CD14-positive monocyte (primary cell): ENCODE data around the gene TMEM252. TPM values are rescaled to one million over a fixed set of nuclear protein-coding genes. Genes with fewer than 3 reads are reported as not detected.

ENCODE experiments used
- DNase-seq, 3 donors: peaks; one replicate each; pipeline ENCODE4 v3.0.0-alpha.2; 2011 to 2022
- H2AFZ ChIP-seq: 2 replicates; pipeline ENCODE4 v1.6.0; 2012; ENCODE audit warnings: mild to moderate bottlenecking, low read depth, low read length, inconsistent platforms; ENCODE audit not compliant: insufficient read depth, poor library complexity, severe bottlenecking
- H3K27ac ChIP-seq, 2 donors: 1 replicate in 1 of 2; 2 replicates in 1 of 2; pipeline ENCODE4 v1.5.1; 2012 to 2013; ENCODE audit warnings: low read length in 2 of 2, control low read depth in 1 of 2, inconsistent platforms in 1 of 2, low read depth in 1 of 2, mild to moderate bottlenecking in 1 of 2
- H3K27me3 ChIP-seq, 2 donors: one replicate each; pipeline versions ENCODE4 v1.6.0 to v1.6.1; 2011 to 2013; ENCODE audit warnings: low read length in 2 of 2; ENCODE audit not compliant: control insufficient read depth in 2 of 2, insufficient read depth in 2 of 2
- H3K36me3 ChIP-seq, 2 donors: replicated peaks in 1 of 2; 1 replicate in 1 of 2; 2 replicates in 1 of 2; pipeline versions ENCODE4 v1.5.1 to v1.6.1; 2012 to 2013; ENCODE audit warnings: low read length in 2 of 2, control low read depth in 1 of 2, inconsistent platforms in 1 of 2, mild to moderate bottlenecking in 1 of 2; ENCODE audit not compliant: insufficient read depth in 2 of 2, control insufficient read depth in 1 of 2
- H3K4me1 ChIP-seq, 2 donors: 1 replicate in 1 of 2; 2 replicates in 1 of 2; pipeline versions ENCODE4 v1.5.1 to v1.6.1; 2012 to 2013; ENCODE audit warnings: low read length in 2 of 2, control low read depth in 1 of 2, inconsistent platforms in 1 of 2, mild to moderate bottlenecking in 1 of 2, moderate library complexity in 1 of 2; ENCODE audit not compliant: insufficient read depth in 2 of 2, control insufficient read depth in 1 of 2
- H3K4me2 ChIP-seq: replicated peaks from 2 replicates; pipeline ENCODE3; 2012; ENCODE audit warnings: low read length, moderate library complexity, mild to moderate bottlenecking; ENCODE audit not compliant: poor library complexity, severe bottlenecking; ENCODE audit errors: extremely low read depth
- H3K4me3 ChIP-seq, 3 experiments: fragments of 200-600 bp in 1 of 3; sonication (generic) in 1 of 3; replicated peaks in 1 of 3; 1 replicate in 2 of 3; 2 replicates in 1 of 3; pipeline ENCODE4 v1.5.1; 2011 to 2013; ENCODE audit warnings: low read length in 3 of 3, mild to moderate bottlenecking in 3 of 3, control low read depth in 2 of 3, low read depth in 2 of 3, inconsistent platforms in 1 of 3, moderate library complexity in 1 of 3
- H3K79me2 ChIP-seq: 2 replicates; pipeline ENCODE4 v1.6.0; 2012; ENCODE audit warnings: mild to moderate bottlenecking, control low read depth, inconsistent platforms, low read length, moderate library complexity; ENCODE audit not compliant: insufficient read depth
- H3K9ac ChIP-seq: 2 replicates; pipeline ENCODE4 v1.6.0; 2017; ENCODE audit warnings: low read length, mild to moderate bottlenecking; ENCODE audit not compliant: insufficient read depth, poor library complexity, severe bottlenecking
- H3K9me3 ChIP-seq, 2 donors: replicated peaks in 1 of 2; 1 replicate in 1 of 2; 2 replicates in 1 of 2; pipeline versions ENCODE4 v1.5.1 to v1.6.1; 2012 to 2013; ENCODE audit warnings: low read length in 2 of 2, control low read depth in 1 of 2; ENCODE audit not compliant: control insufficient read depth in 1 of 2, insufficient read depth in 1 of 2
- H4K20me1 ChIP-seq: 2 replicates; pipeline ENCODE4 v1.6.0; 2012; ENCODE audit warnings: mild to moderate bottlenecking, low read length, control low read depth, moderate library complexity; ENCODE audit not compliant: insufficient read depth
- H3K27ac Mint-ChIP-seq, 7 donors: one replicate each; pipeline ENCODE4 v1.8.0; 2020; ENCODE audit warnings: mild to moderate bottlenecking in 7 of 7, mixed read lengths in 7 of 7, moderate library complexity in 6 of 7, inconsistent platforms in 2 of 7
- H3K27me3 Mint-ChIP-seq, 3 donors: one replicate each; pipeline ENCODE4 v1.8.0; 2021 to 2022; ENCODE audit warnings: low read depth in 3 of 3, mild to moderate bottlenecking in 3 of 3, mixed read lengths in 3 of 3, moderate library complexity in 3 of 3, inconsistent platforms in 1 of 3
- H3K36me3 Mint-ChIP-seq, 2 donors: one replicate each; pipeline ENCODE4 v1.8.0; 2020; ENCODE audit warnings: mixed read lengths in 2 of 2, inconsistent platforms in 1 of 2, mild to moderate bottlenecking in 1 of 2
- H3K4me1 Mint-ChIP-seq: one replicate; pipeline ENCODE4 v1.8.0; 2020; ENCODE audit warnings: mild to moderate bottlenecking, mixed read lengths
- H3K4me3 Mint-ChIP-seq, 2 donors: one replicate each; pipeline ENCODE4 v1.8.0; 2020; ENCODE audit warnings: mild to moderate bottlenecking in 2 of 2, mixed read lengths in 2 of 2, moderate library complexity in 1 of 2
- H3K9me3 Mint-ChIP-seq, 7 donors: one replicate each; pipeline ENCODE4 v1.8.0; 2020 to 2022; ENCODE audit warnings: mixed read lengths in 7 of 7, mild to moderate bottlenecking in 6 of 7, moderate library complexity in 6 of 7, inconsistent platforms in 2 of 7
- CTCF ChIP-seq: fragments of 200-600 bp; IDR thresholded peaks from one replicate; pipeline ENCODE4 v1.8.0; 2022; ENCODE audit warnings: antibody characterized with exemption, mild to moderate bottlenecking
- WGBS: methylation state at CpG from one replicate; pipeline ENCODE4 v1.1.5; 2013; ENCODE audit warnings: missing lambda C conversion rate; ENCODE audit not compliant: insufficient coverage; 5-methylcytosine and 5-hydroxymethylcytosine counted together
- intact Hi-C, 2 donors: fragments of 100-400 bp; cut with micrococcal nuclease; formaldehyde crosslinking; loops; one replicate each; pipeline versions ENCODE4 v1.15.0 to v1.15.1; 2023
- polyA plus RNA-seq, 3 donors: library from polyadenylated mRNA; depleted of rRNA in 1 of 3; unstranded in 2 of 3; stranded (reverse) in 1 of 3; fragments of 300-500 nt in 2 of 3; fragments of >200 nt in 1 of 3; fragmentation: Illumina TruSeq in 2 of 3; gene quantifications; 1 replicate in 2 of 3; 2 replicates in 1 of 3; pipeline ENCODE4 v1.2.3, GENCODE V29; 2012 to 2021

The TMEM252 gene
- polyA plus RNA-seq, 3 donors = not detected

GRCh38 chr9:68577774-68578591 is 37.3 kb upstream of the TMEM252 start:
- Histone ChIP-seq H3K9me3 (no peaks in the 10 kb centered on the region), H3K27ac (no peak overlapping the region), H3K79me2 (no peaks in the 10 kb centered on the region), H3K27me3 (no peaks in the 10 kb centered on the region), H3K36me3 (no peaks in the 10 kb centered on the region), H3K4me2 (no peak overlapping the region), H3K4me3 (no peak overlapping the region), H4K20me1 (no peaks in the 10 kb centered on the region), H3K4me1 (peaks cover 14 to 21% of the 10 kb centered on the region in 2 donors), H3K9ac (no peak overlapping the region), H2AFZ (no peak overlapping the region)
- 80% methylated on average over 1 of the region's 7 CpGs for WGBS
- intact Hi-C loops = loop anchor here (10.0 kb wide), 2 partner anchors 53 to 223 kb away; partner anchors contain the start of gene PGM5 (in 1 of the 2)
- Mint-ChIP-seq H3K27ac (peak overlapping the region in 3 of 7 donors; percentile 2 to 49 (median 12)), H3K9me3 (no peaks in the 10 kb centered on the region), H3K4me3 (no peak overlapping the region), H3K4me1 (peaks cover 15% of the 10 kb centered on the region), H3K36me3 (no peaks in the 10 kb centered on the region), H3K27me3 (peaks cover 0 to 1% (median 0%) of the 10 kb centered on the region in 3 donors)
- no peak for TF ChIP-seq CTCF
- DNase-seq = no peak

- peaks cover 9 to 14% of the 10 kb centered on the region in 2 donors for H3K4me1 ChIP-seq
- peaks cover 10% of the 10 kb centered on the region for H3K4me1 Mint-ChIP-seq
- no peak overlapping the region for H3K4me3 Mint-ChIP-seq
- H3K9me3 ChIP-seq = peaks cover 7 to 11% of the 10 kb centered on the region in 2 donors
- TF ChIP-seq CTCF = no peak
- H3K9me3 Mint-ChIP-seq = peaks cover 8 to 13% (median 12%) of the 10 kb centered on the region in 7 donors
- intact Hi-C loops = loop anchor here (10.0 kb wide), 2 partner anchors 51 to 221 kb away; partner anchors contain the start of gene PGM5 (in 1 of the 2)
- H3K9ac ChIP-seq = no peak overlapping the region
- H4K20me1 ChIP-seq = no peaks in the 10 kb centered on the region
- no peak overlapping the region for H3K27ac ChIP-seq
- no peaks in the 10 kb centered on the region for H3K36me3 ChIP-seq
- no peak overlapping the region for H3K27ac Mint-ChIP-seq
- no peak for DNase-seq
- H3K4me3 ChIP-seq = no peak overlapping the region
- H3K27me3 ChIP-seq = no peaks in the 10 kb centered on the region
- H3K27me3 Mint-ChIP-seq = peaks cover 0 to 3% (median 0%) of the 10 kb centered on the region in 3 donors
- no peaks in the 10 kb centered on the region for H3K79me2 ChIP-seq
- WGBS = 60% methylated on average over 3 of the region's 5 CpGs
- H2AFZ ChIP-seq = no peak overlapping the region
- H3K4me2 ChIP-seq = no peak overlapping the region
- H3K36me3 Mint-ChIP-seq = peaks cover 0 to 7% of the 10 kb centered on the region in 2 donors
These were observed 35.1 kb upstream of the TMEM252 start for GRCh38 chr9:68575817-68576216.
